Astrocyte of the hippocampus (primary cell): ENCODE results near the gene NPLOC4.

Experiments
- DNase-seq: peaks from one replicate; pipeline ENCODE4 v3.0.0; 2011; ENCODE audit warnings: low read depth, low spot score

NPLOC4 gene

GRCh38 chr17:81636505-81637288 lies at the start of gene NPLOC4, which contains the start of gene TSPAN10:
Gene NPLOC4, minus strand, starts transcription at chr17:81637112. Its CDS starts 182 bp downstream, at chr17:81636930.
Gene TSPAN10, plus strand, starts transcription at chr17:81637196. Its CDS starts 5,217 bp downstream, at chr17:81642413.
- DNase-seq, result peak; percentile 96

- no peak for DNase-seq
Observed at GRCh38 chr17:81686614-81687013, 49.7 kb upstream of the NPLOC4 start.

GRCh38 chr17:81685108-81685507 lies 48.2 kb upstream of the NPLOC4 start:
- peak; percentile 66 for DNase-seq

- no peak for DNase-seq
Observed at GRCh38 chr17:81684442-81684911, 47.6 kb upstream of the NPLOC4 start.

- peak; percentile 100 for DNase-seq
Observed at GRCh38 chr17:81683584-81684441, 46.9 kb upstream of the NPLOC4 start, which contains the start of the genes ARL16 and HGS. Gene ARL16, minus strand, starts transcription at chr17:81683797. Its CDS starts 44 bp downstream, at chr17:81683753. Gene HGS, plus strand, starts transcription at chr17:81684011. Its CDS starts 56 bp downstream, at chr17:81684067.

- no peak for DNase-seq
Observed at GRCh38 chr17:81683208-81683583, 46.3 kb upstream of the NPLOC4 start.

GRCh38 chr17:81682565-81683207 lies 45.8 kb upstream of the NPLOC4 start:
- no peak for DNase-seq

GRCh38 chr17:81681672-81682071 lies 44.8 kb upstream of the NPLOC4 start:
- peak; percentile 54 for DNase-seq

GRCh38 chr17:81680150-81680549 lies 43.2 kb upstream of the NPLOC4 start:
- no peak for DNase-seq

- DNase-seq, result no peak
Observed at GRCh38 chr17:81676906-81677305, 40.0 kb upstream of the NPLOC4 start.

GRCh38 chr17:81675515-81676221 lies 38.8 kb upstream of the NPLOC4 start:
- DNase-seq, result peak; percentile 44

- no peak for DNase-seq
Observed at GRCh38 chr17:81673561-81674258, 36.8 kb upstream of the NPLOC4 start.

GRCh38 chr17:81672954-81673353 lies 36.0 kb upstream of the NPLOC4 start:
- no peak for DNase-seq

- no peak for DNase-seq
Observed at GRCh38 chr17:81672504-81672903, 35.6 kb upstream of the NPLOC4 start.

GRCh38 chr17:81667754-81668153 lies 30.8 kb upstream of the NPLOC4 start:
- DNase-seq, result no peak

- peak; percentile 99 for DNase-seq
Observed at GRCh38 chr17:81666342-81667191, 29.7 kb upstream of the NPLOC4 start, which contains the start of the genes CCDC137 and OXLD1. Gene CCDC137, plus strand, starts transcription at chr17:81666737. Its CDS starts 30 bp downstream, at chr17:81666767. Gene OXLD1, minus strand, starts transcription at chr17:81666605. Its CDS starts 28 bp downstream, at chr17:81666577.

GRCh38 chr17:81666092-81666341 lies 29.1 kb upstream of the NPLOC4 start:
- no peak for DNase-seq

- DNase-seq, result peak; percentile 32
Observed at GRCh38 chr17:81665205-81666091, 28.5 kb upstream of the NPLOC4 start.
